Keratinocyte (primary cell): ENCODE measurements around the gene DAPK2. TPM values are rescaled to one million over a fixed set of nuclear protein-coding genes. Genes with fewer than 3 reads are reported as not detected.

Experiments
- DNase-seq: peaks from one replicate; pipeline ENCODE4 v3.0.0-alpha.2; 2011; ENCODE audit warnings: low read depth, missing footprints, low spot score
- FAIRE-seq: peaks from 2 replicates; lab custom pipeline; 2011; peaks lifted over from hg19 to GRCh38; lab: Jason Lieb, UNC
- H2AFZ ChIP-seq: 2 replicates; pipeline ENCODE4 v1.6.0; 2012; ENCODE audit warnings: low read length, control low read depth, inconsistent platforms; ENCODE audit not compliant: control insufficient read depth
- H3K27ac ChIP-seq: 2 replicates; pipeline ENCODE4 v1.5.1; 2011; ENCODE audit warnings: low read length; ENCODE audit not compliant: control insufficient read depth, insufficient read depth
- H3K27me3 ChIP-seq: 3 replicates; pipeline ENCODE4 v1.6.0; 2011; ENCODE audit warnings: low read length; ENCODE audit not compliant: control insufficient read depth, insufficient read depth; ENCODE audit errors: extremely low read depth
- H3K36me3 ChIP-seq, 2 experiments: 2 replicates in 1 of 2; 3 replicates in 1 of 2; pipeline ENCODE4 v1.5.1; 2011; ENCODE audit warnings: low read length in 2 of 2, mild to moderate bottlenecking in 1 of 2; ENCODE audit not compliant: control insufficient read depth in 2 of 2, insufficient read depth in 2 of 2; ENCODE audit errors: extremely low read depth in 1 of 2
- H3K4me1 ChIP-seq: 3 replicates; pipeline ENCODE4 v1.5.1; 2011; ENCODE audit warnings: low read length; ENCODE audit not compliant: control insufficient read depth, insufficient read depth; ENCODE audit errors: extremely low read depth
- H3K4me2 ChIP-seq: 3 replicates; pipeline ENCODE4 v1.6.0; 2011; ENCODE audit warnings: low read depth, low read length; ENCODE audit not compliant: control insufficient read depth, insufficient read depth; ENCODE audit errors: extremely low read depth
- H3K4me3 ChIP-seq, 3 experiments: fragments of 200-600 bp in 1 of 3; sonication (generic) in 1 of 3; 2 replicates in 2 of 3; 3 replicates in 1 of 3; pipeline ENCODE4 v1.5.1; 2011 to 2016; ENCODE audit warnings: low read length in 3 of 3, mild to moderate bottlenecking in 3 of 3, control low read depth in 2 of 3, inconsistent platforms in 1 of 3, low read depth in 1 of 3, mixed read lengths in 1 of 3, mixed run types in 1 of 3, moderate library complexity in 1 of 3; ENCODE audit not compliant: control insufficient read depth in 2 of 3, insufficient read depth in 2 of 3; ENCODE audit errors: extremely low read depth in 1 of 3
- H3K79me2 ChIP-seq: 2 replicates; pipeline ENCODE4 v1.6.0; 2012; ENCODE audit warnings: low read length; ENCODE audit not compliant: control insufficient read depth, insufficient read depth
- H3K9ac ChIP-seq: 3 replicates; pipeline ENCODE4 v1.6.0; 2011; ENCODE audit warnings: low read length; ENCODE audit not compliant: control insufficient read depth, insufficient read depth; ENCODE audit errors: extremely low read depth
- H3K9me1 ChIP-seq: 3 replicates; pipeline ENCODE4 v1.6.0; 2011; ENCODE audit warnings: low read length; ENCODE audit not compliant: control insufficient read depth, insufficient read depth; ENCODE audit errors: extremely low read depth
- H3K9me3 ChIP-seq: 2 replicates; pipeline ENCODE4 v1.5.1; 2012; ENCODE audit warnings: low read depth, low read length; ENCODE audit not compliant: control insufficient read depth
- H4K20me1 ChIP-seq: 3 replicates; pipeline ENCODE4 v1.6.0; 2011; ENCODE audit warnings: low read length; ENCODE audit not compliant: control insufficient read depth, insufficient read depth; ENCODE audit errors: extremely low read depth
- CTCF ChIP-seq, 3 experiments: IDR thresholded peaks in 1 of 3; conservative IDR thresholded peaks in 1 of 3; optimal IDR thresholded peaks in 1 of 3; 2 replicates in 2 of 3; 3 replicates in 1 of 3; pipeline versions ENCODE3 to v1.5.1; 2011; ENCODE audit warnings: low read length in 3 of 3, mild to moderate bottlenecking in 3 of 3, moderate library complexity in 2 of 3, control low read depth in 1 of 3, inconsistent platforms in 1 of 3; ENCODE audit not compliant: insufficient read depth in 2 of 3; ENCODE audit errors: extremely low read depth in 1 of 3
- EZH2 ChIP-seq: IDR thresholded peaks from one replicate; pipeline ENCODE4 v1.6.1; 2012; ENCODE audit warnings: inconsistent platforms, mild to moderate bottlenecking, low read length, moderate library complexity
- dilution Hi-C: fragments of 300-500 bp; cut with MboI; formaldehyde crosslinking; loops from one replicate; pipeline ENCODE4 v1.7.0; 2020; ENCODE audit warnings: low sequenced_read_pairs; ENCODE audit not compliant: extremely low pct_ligation_motif_present
- polyA plus RNA-seq, 5 experiments: library from polyadenylated mRNA; depleted of rRNA in 3 of 5; stranded (reverse) in 3 of 5; stranded (forward) in 1 of 5; unstranded in 1 of 5; fragments of >200 nt; gene quantifications; 1 replicate in 1 of 5; 2 replicates in 3 of 5; 3 replicates in 1 of 5; pipeline versions ENCODE4 v1.2.1 to v1.2.3, GENCODE V29; 2011 to 2012; ENCODE audit warnings: missing spikeins in 2 of 5, low read depth in 1 of 5, low replicate concordance in 1 of 5

The DAPK2 gene
- polyA plus RNA-seq, 1 donor (not counting 4 experiments of a cell fraction or from before 2014, with no cell fraction given): 1.4 TPM

- Histone ChIP-seq H3K9me1 (no peaks in the 10 kb centered on the region), H3K4me2 (no peak overlapping the region), H3K4me3 (no peak overlapping the region), H2AFZ (no peak overlapping the region), H3K27me3 (no peaks in the 10 kb centered on the region), H4K20me1 (no peaks in the 10 kb centered on the region), H3K4me1 (peaks cover 13% of the 10 kb centered on the region), H3K79me2 (no peaks in the 10 kb centered on the region), H3K36me3 (no peaks in the 10 kb centered on the region), H3K9ac (no peak overlapping the region), H3K9me3 (no peaks in the 10 kb centered on the region), H3K27ac (no peak overlapping the region)
- dilution Hi-C loops: no loop called here
- no peak for TF ChIP-seq EZH2
- TF ChIP-seq CTCF (optimal IDR thresholded peaks at IDR 0.05 in 1 of 3, IDR thresholded peaks at IDR 0.05 in 1 of 3, conservative IDR thresholded peaks at IDR 0.05 in 1 of 3; ENCODE audit: extremely low read depth in 1 of 3, insufficient read depth in 2 of 3, low read length in 3 of 3): no peak
- DNase-seq (no peak), FAIRE-seq (no peak)
These were observed 102.2 kb downstream of the DAPK2 start for GRCh38 chr15:63943829-63944680.

- no peak overlapping the region for H3K27ac ChIP-seq
- no peak overlapping the region for H3K9ac ChIP-seq
- H4K20me1 ChIP-seq: no peaks in the 10 kb centered on the region
- H3K9me3 ChIP-seq: no peaks in the 10 kb centered on the region
- dilution Hi-C loops: no loop called here
- H2AFZ ChIP-seq: no peak overlapping the region
- DNase-seq (no peak), FAIRE-seq (no peak)
- H3K4me3 ChIP-seq: no peak overlapping the region
- TF ChIP-seq EZH2 (no peak), CTCF (optimal IDR thresholded peaks at IDR 0.05 in 1 of 3, IDR thresholded peaks at IDR 0.05 in 1 of 3, conservative IDR thresholded peaks at IDR 0.05 in 1 of 3; ENCODE audit: extremely low read depth in 1 of 3, insufficient read depth in 2 of 3, low read length in 3 of 3) (peak in 1 of 3 experiments; percentile 1)
- H3K9me1 ChIP-seq: no peaks in the 10 kb centered on the region
- H3K4me2 ChIP-seq: no peak overlapping the region
- no peaks in the 10 kb centered on the region for H3K36me3 ChIP-seq
- no peaks in the 10 kb centered on the region for H3K27me3 ChIP-seq
- H3K79me2 ChIP-seq: no peaks in the 10 kb centered on the region
- peaks cover 13% of the 10 kb centered on the region for H3K4me1 ChIP-seq
These were observed 103.6 kb downstream of the DAPK2 start for GRCh38 chr15:63942486-63943365.
